ENCODE results near the gene IFIT1.

DNA sequence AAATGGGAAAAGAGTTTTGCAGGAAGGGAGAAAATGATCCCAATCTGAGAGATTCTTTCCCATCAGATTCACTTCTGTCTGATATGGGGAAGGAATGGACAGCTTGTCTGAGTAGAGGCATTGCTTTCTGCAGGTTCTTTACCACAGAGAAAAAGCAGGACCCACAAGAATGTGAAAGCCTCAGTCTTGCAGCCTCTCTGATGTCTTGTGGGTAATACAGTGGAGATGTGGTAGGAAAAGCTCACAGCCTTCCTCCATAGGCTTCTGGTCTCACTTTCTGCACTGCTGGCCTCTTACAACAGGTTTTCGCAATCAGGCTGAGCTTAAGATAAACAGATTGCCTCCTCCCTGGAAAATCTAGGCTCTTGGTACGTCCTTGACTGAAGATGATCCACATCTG is 551 bp downstream of the IFIT1 start:
- TF ChIP-seq ZC3H10 (CRISPR knock-in tag; IDR thresholded peaks at IDR 0.05) = no peak
- no peak for TF ChIP-seq RARB (CRISPR knock-in tag; IDR thresholded peaks at IDR 0.05)
- no peak for TF ChIP-seq OSR1 (CRISPR knock-in tag; IDR thresholded peaks at IDR 0.05)
- TF ChIP-seq, protein P1, sequence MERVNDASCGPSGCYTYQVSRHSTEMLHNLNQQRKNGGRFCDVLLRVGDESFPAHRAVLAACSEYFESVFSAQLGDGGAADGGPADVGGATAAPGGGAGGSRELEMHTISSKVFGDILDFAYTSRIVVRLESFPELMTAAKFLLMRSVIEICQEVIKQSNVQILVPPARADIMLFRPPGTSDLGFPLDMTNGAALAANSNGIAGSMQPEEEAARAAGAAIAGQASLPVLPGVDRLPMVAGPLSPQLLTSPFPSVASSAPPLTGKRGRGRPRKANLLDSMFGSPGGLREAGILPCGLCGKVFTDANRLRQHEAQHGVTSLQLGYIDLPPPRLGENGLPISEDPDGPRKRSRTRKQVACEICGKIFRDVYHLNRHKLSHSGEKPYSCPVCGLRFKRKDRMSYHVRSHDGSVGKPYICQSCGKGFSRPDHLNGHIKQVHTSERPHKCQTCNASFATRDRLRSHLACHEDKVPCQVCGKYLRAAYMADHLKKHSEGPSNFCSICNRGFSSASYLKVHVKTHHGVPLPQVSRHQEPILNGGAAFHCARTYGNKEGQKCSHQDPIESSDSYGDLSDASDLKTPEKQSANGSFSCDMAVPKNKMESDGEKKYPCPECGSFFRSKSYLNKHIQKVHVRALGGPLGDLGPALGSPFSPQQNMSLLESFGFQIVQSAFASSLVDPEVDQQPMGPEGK (CRISPR knock-in tag; IDR thresholded peaks at IDR 0.05; ENCODE audit: borderline replicate concordance) = no peak
- no peak for TF ChIP-seq ARNTL (CRISPR knock-in tag; IDR thresholded peaks at IDR 0.05; ENCODE audit: borderline replicate concordance, low read depth)
- no peak for TF ChIP-seq ZNF70 (CRISPR knock-in tag; IDR thresholded peaks at IDR 0.05)
- TF ChIP-seq, protein P2, sequence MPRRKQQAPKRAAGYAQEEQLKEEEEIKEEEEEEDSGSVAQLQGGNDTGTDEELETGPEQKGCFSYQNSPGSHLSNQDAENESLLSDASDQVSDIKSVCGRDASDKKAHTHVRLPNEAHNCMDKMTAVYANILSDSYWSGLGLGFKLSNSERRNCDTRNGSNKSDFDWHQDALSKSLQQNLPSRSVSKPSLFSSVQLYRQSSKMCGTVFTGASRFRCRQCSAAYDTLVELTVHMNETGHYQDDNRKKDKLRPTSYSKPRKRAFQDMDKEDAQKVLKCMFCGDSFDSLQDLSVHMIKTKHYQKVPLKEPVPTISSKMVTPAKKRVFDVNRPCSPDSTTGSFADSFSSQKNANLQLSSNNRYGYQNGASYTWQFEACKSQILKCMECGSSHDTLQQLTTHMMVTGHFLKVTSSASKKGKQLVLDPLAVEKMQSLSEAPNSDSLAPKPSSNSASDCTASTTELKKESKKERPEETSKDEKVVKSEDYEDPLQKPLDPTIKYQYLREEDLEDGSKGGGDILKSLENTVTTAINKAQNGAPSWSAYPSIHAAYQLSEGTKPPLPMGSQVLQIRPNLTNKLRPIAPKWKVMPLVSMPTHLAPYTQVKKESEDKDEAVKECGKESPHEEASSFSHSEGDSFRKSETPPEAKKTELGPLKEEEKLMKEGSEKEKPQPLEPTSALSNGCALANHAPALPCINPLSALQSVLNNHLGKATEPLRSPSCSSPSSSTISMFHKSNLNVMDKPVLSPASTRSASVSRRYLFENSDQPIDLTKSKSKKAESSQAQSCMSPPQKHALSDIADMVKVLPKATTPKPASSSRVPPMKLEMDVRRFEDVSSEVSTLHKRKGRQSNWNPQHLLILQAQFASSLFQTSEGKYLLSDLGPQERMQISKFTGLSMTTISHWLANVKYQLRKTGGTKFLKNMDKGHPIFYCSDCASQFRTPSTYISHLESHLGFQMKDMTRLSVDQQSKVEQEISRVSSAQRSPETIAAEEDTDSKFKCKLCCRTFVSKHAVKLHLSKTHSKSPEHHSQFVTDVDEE (CRISPR knock-in tag; IDR thresholded peaks at IDR 0.05) = no peak
- TF ChIP-seq ISL1 (CRISPR knock-in tag; IDR thresholded peaks at IDR 0.05) = no peak
- TF ChIP-seq BACH2 (CRISPR knock-in tag; IDR thresholded peaks at IDR 0.05; ENCODE audit: borderline replicate concordance) = no peak
- no peak for TF ChIP-seq PPARA (CRISPR knock-in tag; IDR thresholded peaks at IDR 0.05; ENCODE audit: borderline replicate concordance)
- no peak for TF ChIP-seq GLIS3 (CRISPR knock-in tag; IDR thresholded peaks at IDR 0.05)

Measured in SK-N-SH treated with all-trans-retinoic acid at 6 μM for 48 hours (cell line).